Left renal pelvis (tissue), 4 donors: ENCODE measurements around the gene TEX51. TPM values are rescaled to one million over a fixed set of nuclear protein-coding genes. Genes with fewer than 3 reads are reported as not detected.

Experiments
- DNase-seq, 4 donors: peaks; one replicate each; pipeline ENCODE4 v3.0.0-alpha.2; 2013; ENCODE audit warnings: low read depth in 4 of 4, low spot score in 3 of 4
- polyA plus RNA-seq, 4 donors: library from polyadenylated mRNA; unstranded; fragments of 120-200 nt; gene quantifications; one replicate each; pipeline ENCODE4 v1.2.1, GENCODE V29; 2013; ENCODE audit not compliant: insufficient read length in 4 of 4

TEX51 gene
- polyA plus RNA-seq, 4 donors = not detected

- DNase-seq = no peak
Measured at GRCh38 chr2:126877861-126878565, 20.7 kb upstream of the TEX51 start.

GRCh38 chr2:126878601-126879000, 20.1 kb upstream of the TEX51 start:
- DNase-seq = no peak

- no peak for DNase-seq
Measured at GRCh38 chr2:126879348-126880298, 19.1 kb upstream of the TEX51 start.

- DNase-seq = no peak
Measured at GRCh38 chr2:126880324-126880723, 18.4 kb upstream of the TEX51 start.

- no peak for DNase-seq
Measured at GRCh38 chr2:126880817-126881216, 17.9 kb upstream of the TEX51 start.

GRCh38 chr2:126881591-126881990, 17.1 kb upstream of the TEX51 start:
- DNase-seq = no peak

- no peak for DNase-seq
Measured at GRCh38 chr2:126882181-126882580, 16.5 kb upstream of the TEX51 start.

- DNase-seq = no peak
Measured at GRCh38 chr2:126882736-126883665, 15.7 kb upstream of the TEX51 start.

- no peak for DNase-seq
Measured at GRCh38 chr2:126883666-126884040, 15.0 kb upstream of the TEX51 start.

GRCh38 chr2:126884861-126885750, 13.6 kb upstream of the TEX51 start:
- DNase-seq = no peak

GRCh38 chr2:126885751-126886210, 12.9 kb upstream of the TEX51 start:
- no peak for DNase-seq

GRCh38 chr2:126886211-126886915, 12.3 kb upstream of the TEX51 start:
- DNase-seq = peak; percentile 51 to 66 (median 54)

GRCh38 chr2:126886916-126887280, 11.8 kb upstream of the TEX51 start:
- DNase-seq = no peak

GRCh38 chr2:126887506-126887905, 11.2 kb upstream of the TEX51 start:
- DNase-seq = no peak

GRCh38 chr2:126888046-126888445, 10.6 kb upstream of the TEX51 start:
- DNase-seq = no peak

- DNase-seq = no peak
Measured at GRCh38 chr2:126889071-126889470, 9.6 kb upstream of the TEX51 start.

- DNase-seq = no peak
Measured at GRCh38 chr2:126889496-126890135, 9.1 kb upstream of the TEX51 start.

GRCh38 chr2:126890136-126890510, 8.6 kb upstream of the TEX51 start:
- no peak for DNase-seq
